Measurements from ENCODE around the gene WDR4. TPM values are rescaled to one million over a fixed set of nuclear protein-coding genes. Genes with fewer than 3 reads are reported as not detected.

WDR4 gene
- total RNA-seq, 6 experiments from 2014 or later, result 18.5 to 27.6 (median 20.9) TPM

DNA sequence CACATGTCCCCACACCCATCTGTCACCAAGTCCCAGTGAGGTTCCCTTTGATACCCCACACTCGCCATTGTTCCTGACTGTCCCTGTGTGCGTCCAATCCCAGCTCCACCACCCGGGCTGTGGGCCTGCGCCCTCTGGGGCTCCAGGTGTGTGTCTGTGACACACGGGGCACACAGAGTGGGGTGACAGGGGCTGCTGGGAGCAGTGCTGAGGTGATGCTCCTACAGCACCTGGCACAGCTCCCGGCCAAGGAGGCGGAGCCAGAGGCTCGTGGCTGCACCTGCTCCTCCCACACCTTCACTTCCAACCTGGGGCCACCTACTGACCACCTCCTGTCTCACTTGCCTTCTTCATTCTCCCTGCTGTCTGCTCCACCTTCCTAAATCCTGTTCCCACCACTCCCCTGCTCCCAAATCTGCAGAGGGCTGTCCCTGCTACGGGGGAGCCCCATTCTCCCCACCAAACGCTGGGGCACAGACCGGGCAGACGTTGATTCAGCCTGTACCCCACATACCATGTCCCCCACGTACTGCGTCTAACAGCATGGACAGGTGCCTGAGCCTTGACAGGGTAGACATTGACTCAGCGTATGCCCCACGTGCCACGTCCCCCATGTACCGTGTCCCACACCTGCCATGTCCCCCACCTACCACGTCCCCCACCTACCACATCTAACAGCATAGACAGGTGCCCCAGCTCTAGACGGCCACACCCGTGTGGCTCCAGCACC lies 16.4 kb downstream of the WDR4 start:
- H3K4me1 Mint-ChIP-seq (ENCODE audit: low read depth), result 0 out of 2 replicates have a peak, but pooled peaks cover 5% of the 10 kb centered on the region
- TF ChIP-seq, protein P1, sequence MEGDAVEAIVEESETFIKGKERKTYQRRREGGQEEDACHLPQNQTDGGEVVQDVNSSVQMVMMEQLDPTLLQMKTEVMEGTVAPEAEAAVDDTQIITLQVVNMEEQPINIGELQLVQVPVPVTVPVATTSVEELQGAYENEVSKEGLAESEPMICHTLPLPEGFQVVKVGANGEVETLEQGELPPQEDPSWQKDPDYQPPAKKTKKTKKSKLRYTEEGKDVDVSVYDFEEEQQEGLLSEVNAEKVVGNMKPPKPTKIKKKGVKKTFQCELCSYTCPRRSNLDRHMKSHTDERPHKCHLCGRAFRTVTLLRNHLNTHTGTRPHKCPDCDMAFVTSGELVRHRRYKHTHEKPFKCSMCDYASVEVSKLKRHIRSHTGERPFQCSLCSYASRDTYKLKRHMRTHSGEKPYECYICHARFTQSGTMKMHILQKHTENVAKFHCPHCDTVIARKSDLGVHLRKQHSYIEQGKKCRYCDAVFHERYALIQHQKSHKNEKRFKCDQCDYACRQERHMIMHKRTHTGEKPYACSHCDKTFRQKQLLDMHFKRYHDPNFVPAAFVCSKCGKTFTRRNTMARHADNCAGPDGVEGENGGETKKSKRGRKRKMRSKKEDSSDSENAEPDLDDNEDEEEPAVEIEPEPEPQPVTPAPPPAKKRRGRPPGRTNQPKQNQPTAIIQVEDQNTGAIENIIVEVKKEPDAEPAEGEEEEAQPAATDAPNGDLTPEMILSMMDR (IDR thresholded peaks at IDR 0.05), result no peak
- H3K27me3 Mint-ChIP-seq (ENCODE audit: insufficient read depth), result peaks cover 5% of the 10 kb centered on the region
- no peak overlapping the region for H3K4me3 Mint-ChIP-seq
- DNase-seq, result no peak
- H3K9me3 Mint-ChIP-seq, result no peaks in the 10 kb centered on the region
- H3K36me3 Mint-ChIP-seq (ENCODE audit: low read depth), result peaks cover 19% of the 10 kb centered on the region
- no peak overlapping the region for H3K27ac Mint-ChIP-seq

DNA sequence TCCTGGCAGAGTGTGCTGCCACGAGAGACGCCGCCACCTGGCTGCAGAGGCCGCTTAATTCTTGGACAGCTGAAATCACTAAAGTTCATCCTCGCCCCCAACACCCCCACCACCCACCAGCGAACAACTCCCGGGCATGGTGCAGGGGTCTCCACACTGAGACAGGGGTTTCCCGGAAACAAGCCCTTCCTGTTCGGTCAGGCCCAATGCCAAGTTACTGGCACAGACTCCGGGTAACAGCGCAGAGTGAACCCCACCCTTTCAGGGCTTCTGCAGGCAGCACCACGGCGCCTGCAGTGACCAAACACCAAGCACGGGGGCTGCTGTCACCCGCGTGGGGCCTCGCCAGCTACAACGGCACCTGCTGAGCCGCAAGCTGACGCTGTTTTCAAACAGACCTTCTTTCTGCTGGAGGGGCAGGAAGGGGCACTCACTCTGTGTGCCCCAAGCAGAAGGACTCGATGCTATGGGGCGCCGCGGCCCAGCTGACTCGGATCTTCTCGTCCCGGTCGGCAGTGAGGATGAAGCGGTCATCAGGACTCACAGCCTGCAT lies 17.4 kb downstream of the WDR4 start:
- Mint-ChIP-seq H3K27me3 (ENCODE audit: insufficient read depth) (peaks cover 5% of the 10 kb centered on the region), H3K9me3 (no peaks in the 10 kb centered on the region), H3K4me1 (ENCODE audit: low read depth) (0 out of 2 replicates have a peak, but pooled peaks cover 5% of the 10 kb centered on the region), H3K36me3 (ENCODE audit: low read depth) (peaks cover 27% of the 10 kb centered on the region), H3K4me3 (no peak overlapping the region), H3K27ac (no peak overlapping the region)
- TF ChIP-seq, protein P1 (IDR thresholded peaks at IDR 0.05), result peak; percentile 16; the same call in 1 of the 2 replicates
- no peak for DNase-seq

DNA sequence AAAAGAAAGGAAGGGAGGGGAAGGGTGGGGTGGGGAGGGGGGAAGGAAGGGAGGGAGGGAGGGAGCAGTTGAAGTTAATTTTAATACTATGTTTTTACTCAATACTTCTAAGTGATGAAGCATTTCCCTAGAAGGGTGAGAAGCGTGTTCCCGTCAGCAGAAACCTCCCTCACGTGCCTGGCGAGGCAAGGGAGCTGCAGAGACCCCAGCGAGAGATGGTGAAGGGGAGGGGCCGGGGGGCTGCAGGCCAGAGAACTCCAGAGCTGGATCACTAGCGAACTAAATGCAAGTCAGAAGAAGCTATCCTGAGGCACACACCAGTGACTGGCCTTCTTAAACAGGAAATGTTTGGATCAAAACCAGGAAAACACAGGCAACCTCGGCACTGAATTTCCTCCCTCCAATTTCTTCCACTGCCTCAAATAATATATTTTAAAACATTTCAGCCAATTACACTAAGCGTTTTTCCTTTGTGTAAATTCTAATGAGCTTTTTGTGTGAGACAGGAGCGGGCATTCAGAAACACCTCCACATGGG lies 18.0 kb downstream of the WDR4 start:
- no peaks in the 10 kb centered on the region for H3K9me3 Mint-ChIP-seq
- no peak overlapping the region for H3K4me3 Mint-ChIP-seq
- peaks cover 5% of the 10 kb centered on the region for H3K27me3 Mint-ChIP-seq (ENCODE audit: insufficient read depth)
- TF ChIP-seq, protein P1 (IDR thresholded peaks at IDR 0.05), result no peak
- H3K4me1 Mint-ChIP-seq (ENCODE audit: low read depth), result 0 out of 2 replicates have a peak, but pooled peaks cover 5% of the 10 kb centered on the region
- peaks cover 32% of the 10 kb centered on the region for H3K36me3 Mint-ChIP-seq (ENCODE audit: low read depth)
- no peak for DNase-seq
- no peak overlapping the region for H3K27ac Mint-ChIP-seq

DNA sequence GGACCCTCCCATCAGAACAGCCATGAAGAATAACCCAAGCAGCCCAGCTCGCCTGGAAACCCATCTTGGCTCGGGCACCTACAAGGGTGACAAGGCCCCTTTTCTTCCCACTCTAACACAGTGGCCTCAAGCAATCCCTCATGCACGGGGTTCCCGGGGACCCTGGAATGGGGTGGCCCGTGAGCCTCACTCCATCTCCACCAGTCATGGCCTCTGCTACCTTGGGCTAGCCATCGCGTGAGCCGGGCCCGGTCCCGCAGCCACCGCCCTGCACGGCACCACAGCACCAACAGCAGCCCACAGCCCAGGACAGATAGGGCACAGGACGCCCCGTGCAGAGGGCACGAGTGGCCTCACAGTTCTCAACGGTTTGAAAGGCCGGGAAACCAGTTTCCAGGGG lies 19.0 kb downstream of the WDR4 start:
- peaks cover 37% of the 10 kb centered on the region for H3K36me3 Mint-ChIP-seq (ENCODE audit: low read depth)
- no peak overlapping the region for H3K4me3 Mint-ChIP-seq
- peaks cover 5% of the 10 kb centered on the region for H3K27me3 Mint-ChIP-seq (ENCODE audit: insufficient read depth)
- H3K27ac Mint-ChIP-seq, result no peak overlapping the region
- H3K9me3 Mint-ChIP-seq, result no peaks in the 10 kb centered on the region
- TF ChIP-seq, protein P1 (IDR thresholded peaks at IDR 0.05), result no peak
- 0 out of 2 replicates have a peak, but pooled peaks cover 5% of the 10 kb centered on the region for H3K4me1 Mint-ChIP-seq (ENCODE audit: low read depth)
- DNase-seq, result no peak

DNA sequence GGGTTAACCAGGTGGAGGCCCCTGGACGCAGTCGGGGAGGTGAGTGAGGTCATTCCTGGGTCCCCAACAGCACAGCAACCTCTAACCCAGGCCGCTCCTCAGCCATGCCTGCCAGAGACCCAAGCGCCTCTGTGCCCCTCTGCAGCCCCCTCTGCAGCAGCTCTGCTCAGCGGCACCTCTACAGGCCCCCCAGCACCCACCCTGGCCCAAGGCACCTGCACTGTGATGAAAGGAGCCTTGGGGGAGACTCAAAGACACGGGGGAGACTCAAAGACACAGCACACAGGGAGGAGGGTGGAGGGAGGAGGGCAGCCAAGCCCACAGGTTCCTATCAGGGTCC lies 19.5 kb downstream of the WDR4 start:
- no peak overlapping the region for H3K4me3 Mint-ChIP-seq
- H3K27me3 Mint-ChIP-seq (ENCODE audit: insufficient read depth), result peaks cover 5% of the 10 kb centered on the region
- H3K9me3 Mint-ChIP-seq, result no peaks in the 10 kb centered on the region
- H3K27ac Mint-ChIP-seq, result no peak overlapping the region
- peaks cover 37% of the 10 kb centered on the region for H3K36me3 Mint-ChIP-seq (ENCODE audit: low read depth)
- 0 out of 2 replicates have a peak, but pooled peaks cover 2% of the 10 kb centered on the region for H3K4me1 Mint-ChIP-seq (ENCODE audit: low read depth)
- TF ChIP-seq, protein P1 (IDR thresholded peaks at IDR 0.05), result no peak
- DNase-seq, result no peak
